Body of pancreas (tissue), 4 donors: ENCODE measurements around the gene CCDC107. TPM values are rescaled to one million over a fixed set of nuclear protein-coding genes. Genes with fewer than 3 reads are reported as not detected.

Experiments used
- ATAC-seq: fragments of 150-250 bp; one replicate; pipeline ENCODE4 v1.9.1; 2016
- DNase-seq, 4 donors: peaks; one replicate each; pipeline ENCODE4 v3.0.0-alpha.2; 2019
- H3K27ac ChIP-seq, 4 donors: fragments of 200-600 bp; sonication (generic); 1 replicate in 3 of 4; 2 replicates in 1 of 4; pipeline versions ENCODE4 v1.5.1 to v1.6.1; 2016 to 2019; ENCODE audit warnings: mild to moderate bottlenecking in 1 of 4, mixed read lengths in 1 of 4, moderate library complexity in 1 of 4
- H3K27me3 ChIP-seq, 2 donors: fragments of 200-600 bp; sonication (generic); one replicate each; pipeline ENCODE4 v1.6.0; 2016; ENCODE audit warnings: mild to moderate bottlenecking in 1 of 2
- H3K36me3 ChIP-seq, 2 donors: fragments of 200-600 bp; sonication (generic); replicated peaks in 1 of 2; 2 replicates each; pipeline ENCODE4 v1.5.1; 2016; ENCODE audit warnings: low read depth in 2 of 2; ENCODE audit not compliant: insufficient read depth in 1 of 2
- H3K4me1 ChIP-seq: fragments of 200-600 bp; sonication (generic); one replicate; pipeline ENCODE4 v1.6.0; 2016
- H3K4me3 ChIP-seq, 2 donors: fragments of 200-600 bp; sonication (generic); 1 replicate in 1 of 2; 2 replicates in 1 of 2; pipeline ENCODE4 v1.5.1; 2016 to 2019
- H3K9me3 ChIP-seq, 3 donors: fragments of 200-600 bp; sonication (generic); 1 replicate in 2 of 3; 2 replicates in 1 of 3; pipeline ENCODE4 v1.5.1; 2016
- POLR2A ChIP-seq, 3 donors: fragments of 450-650 bp; IDR thresholded peaks; one replicate each; pipeline ENCODE4 v1.6.1; 2016; ENCODE audit warnings: antibody characterized with exemption in 3 of 3, mild to moderate bottlenecking in 2 of 3
- WGBS, 2 donors: methylation state at CpG; one replicate each; pipeline ENCODE4 v1.1.5; 2017; 5-methylcytosine and 5-hydroxymethylcytosine counted together
- intact Hi-C: fragments of 100-400 bp; cut with DNase I; formaldehyde crosslinking; loops from one replicate; pipeline ENCODE4 v1.15.1; 2023
- microRNA-seq, 2 donors: library from miRNA; unstranded; fragments of <30 nt; microRNA quantifications; one replicate each; pipeline ENCODE4, GENCODE V29; 2016; ENCODE audit warnings: borderline number of aligned reads in 2 of 2, borderline replicate concordance in 2 of 2
- small RNA-seq: library from RNA; depleted of rRNA; stranded (forward); fragments of <200 nt; gene quantifications from one replicate; pipeline ENCODE3, GENCODE V24; 2016
- total RNA-seq, 2 donors: library from RNA; depleted of rRNA; stranded (reverse); fragments of >200 nt; gene quantifications; one replicate each; pipeline ENCODE4 v1.1.0, GENCODE V29; 2016
- TF ChIP-seq, protein P1 (sequence below), 7 experiments: fragments of 450-650 bp in 4 of 7; fragments of 200-600 bp in 3 of 7; sonication (generic) in 3 of 7; IDR thresholded peaks; one replicate each; pipeline ENCODE4 v1.5.1; 2016 to 2019; ENCODE audit warnings: antibody characterized with exemption in 7 of 7

The CCDC107 gene
- total RNA-seq, 2 donors from 2014 or later, result 15.8 to 42.2 TPM

DNA sequence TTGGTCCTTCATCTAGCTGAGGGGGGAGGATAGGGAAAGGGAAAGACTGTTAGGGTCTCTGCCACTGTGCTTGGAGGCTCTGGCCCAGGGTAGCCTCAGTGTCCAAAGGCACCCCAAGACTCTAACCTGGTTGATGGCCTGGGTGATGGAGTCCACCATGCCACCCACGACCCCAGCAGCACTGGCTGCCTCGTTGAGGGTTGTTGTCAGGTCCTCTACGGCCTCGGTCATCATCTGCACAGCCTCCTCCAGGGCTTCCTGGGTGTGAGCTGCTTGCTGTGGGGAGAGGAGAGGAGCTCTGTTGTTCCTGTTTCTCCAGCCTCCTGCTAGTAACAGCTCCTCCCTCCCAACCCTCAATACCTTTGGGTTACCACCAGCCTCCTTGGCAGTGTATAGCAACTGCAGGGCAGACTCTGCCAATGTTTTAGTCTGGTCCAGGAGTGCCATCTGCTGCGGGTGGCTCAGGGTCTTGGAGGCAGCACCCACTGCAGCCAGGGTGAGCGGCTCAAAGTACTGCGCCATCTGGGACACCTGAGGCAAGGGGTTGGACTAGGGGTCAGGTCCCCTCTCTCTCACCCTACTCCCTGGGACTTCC is 47.8 kb downstream of the CCDC107 start:
- no peaks in the 10 kb centered on the region for H3K9me3 ChIP-seq
- TF ChIP-seq, protein P1, sequence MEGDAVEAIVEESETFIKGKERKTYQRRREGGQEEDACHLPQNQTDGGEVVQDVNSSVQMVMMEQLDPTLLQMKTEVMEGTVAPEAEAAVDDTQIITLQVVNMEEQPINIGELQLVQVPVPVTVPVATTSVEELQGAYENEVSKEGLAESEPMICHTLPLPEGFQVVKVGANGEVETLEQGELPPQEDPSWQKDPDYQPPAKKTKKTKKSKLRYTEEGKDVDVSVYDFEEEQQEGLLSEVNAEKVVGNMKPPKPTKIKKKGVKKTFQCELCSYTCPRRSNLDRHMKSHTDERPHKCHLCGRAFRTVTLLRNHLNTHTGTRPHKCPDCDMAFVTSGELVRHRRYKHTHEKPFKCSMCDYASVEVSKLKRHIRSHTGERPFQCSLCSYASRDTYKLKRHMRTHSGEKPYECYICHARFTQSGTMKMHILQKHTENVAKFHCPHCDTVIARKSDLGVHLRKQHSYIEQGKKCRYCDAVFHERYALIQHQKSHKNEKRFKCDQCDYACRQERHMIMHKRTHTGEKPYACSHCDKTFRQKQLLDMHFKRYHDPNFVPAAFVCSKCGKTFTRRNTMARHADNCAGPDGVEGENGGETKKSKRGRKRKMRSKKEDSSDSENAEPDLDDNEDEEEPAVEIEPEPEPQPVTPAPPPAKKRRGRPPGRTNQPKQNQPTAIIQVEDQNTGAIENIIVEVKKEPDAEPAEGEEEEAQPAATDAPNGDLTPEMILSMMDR (IDR thresholded peaks at IDR 0.05), result no peak
- TF ChIP-seq POLR2A (IDR thresholded peaks at IDR 0.05), result no peak
- H3K4me3 ChIP-seq, result no peak overlapping the region
- H3K36me3 ChIP-seq, result peaks cover 33 to 76% of the 10 kb centered on the region in 2 donors
- DNase-seq, result no peak
- no peaks in the 10 kb centered on the region for H3K27me3 ChIP-seq
- no peak overlapping the region for H3K27ac ChIP-seq
- WGBS, 2 donors, result 85% methylated on average over 7 of the region's 7 CpGs; no CpG with 5 or more reads in 1 of the 2 donors
- intact Hi-C loops, result no loop called here
- ATAC-seq, result no peak
- no peaks in the 10 kb centered on the region for H3K4me1 ChIP-seq

DNA sequence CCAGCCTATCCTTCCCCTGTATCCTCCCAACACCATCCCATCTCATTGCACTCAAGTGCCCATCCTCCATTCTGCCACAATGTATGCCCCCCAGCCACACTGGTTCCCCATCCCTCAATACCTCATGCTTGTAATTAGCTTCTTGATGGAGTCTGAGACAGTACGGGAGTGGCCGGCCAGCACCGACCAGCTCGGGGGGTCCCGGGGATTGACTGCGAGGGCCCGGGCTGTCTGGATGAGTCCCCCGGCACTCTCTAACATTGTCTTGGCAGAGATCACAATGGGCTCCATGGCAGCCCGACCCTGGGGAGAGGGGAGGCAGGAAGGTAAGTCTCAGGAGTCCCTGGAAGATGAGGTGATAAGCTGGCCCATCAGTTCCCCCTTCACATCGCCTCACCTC is 48.9 kb downstream of the CCDC107 start:
- intact Hi-C loops, result no loop called here
- H3K9me3 ChIP-seq, result no peaks in the 10 kb centered on the region
- peaks cover 40 to 79% of the 10 kb centered on the region in 2 donors for H3K36me3 ChIP-seq
- DNase-seq (no peak), ATAC-seq (no peak)
- TF ChIP-seq, protein P1 (IDR thresholded peaks at IDR 0.05), result no peak
- TF ChIP-seq POLR2A (IDR thresholded peaks at IDR 0.05), result no peak
- no peaks in the 10 kb centered on the region for H3K27me3 ChIP-seq
- WGBS, 2 donors, result 92 to 93% methylated on average over 9 to 10 of the region's 10 CpGs
- no peak overlapping the region for H3K4me3 ChIP-seq
- H3K4me1 ChIP-seq, result no peaks in the 10 kb centered on the region
- H3K27ac ChIP-seq, result no peak overlapping the region

DNA sequence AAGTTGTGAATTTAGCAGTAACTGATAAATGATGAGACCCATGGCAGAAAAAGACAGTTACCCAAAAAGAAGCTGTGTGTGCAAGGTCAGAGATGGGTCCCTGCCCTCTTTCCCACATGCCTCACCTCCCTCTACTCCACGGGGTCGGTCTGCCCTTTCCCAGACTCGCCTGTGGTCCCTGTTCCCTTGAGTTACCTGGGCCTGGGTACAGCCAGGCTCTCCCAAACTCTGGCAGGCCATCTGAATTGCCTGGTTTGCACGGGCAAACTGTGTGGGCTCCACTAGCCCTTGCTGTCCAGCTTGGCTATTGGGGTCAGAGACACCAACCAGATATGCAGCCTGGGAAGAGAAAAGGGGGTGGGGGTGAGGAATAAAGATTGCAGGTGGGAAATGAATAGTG is 50.1 kb downstream of the CCDC107 start:
- no peak overlapping the region for H3K4me3 ChIP-seq
- peaks cover 41 to 76% of the 10 kb centered on the region in 2 donors for H3K36me3 ChIP-seq
- WGBS, 2 donors, result 93 to 98% methylated on average over 4 of the region's 4 CpGs
- H3K27me3 ChIP-seq, result no peaks in the 10 kb centered on the region
- ATAC-seq (no peak), DNase-seq (no peak)
- no peak overlapping the region for H3K27ac ChIP-seq
- no peaks in the 10 kb centered on the region for H3K4me1 ChIP-seq
- H3K9me3 ChIP-seq, result no peaks in the 10 kb centered on the region
- TF ChIP-seq, protein P1 (IDR thresholded peaks at IDR 0.05), result no peak
- no peak for TF ChIP-seq POLR2A (IDR thresholded peaks at IDR 0.05)
- intact Hi-C loops, result no loop called here

DNA sequence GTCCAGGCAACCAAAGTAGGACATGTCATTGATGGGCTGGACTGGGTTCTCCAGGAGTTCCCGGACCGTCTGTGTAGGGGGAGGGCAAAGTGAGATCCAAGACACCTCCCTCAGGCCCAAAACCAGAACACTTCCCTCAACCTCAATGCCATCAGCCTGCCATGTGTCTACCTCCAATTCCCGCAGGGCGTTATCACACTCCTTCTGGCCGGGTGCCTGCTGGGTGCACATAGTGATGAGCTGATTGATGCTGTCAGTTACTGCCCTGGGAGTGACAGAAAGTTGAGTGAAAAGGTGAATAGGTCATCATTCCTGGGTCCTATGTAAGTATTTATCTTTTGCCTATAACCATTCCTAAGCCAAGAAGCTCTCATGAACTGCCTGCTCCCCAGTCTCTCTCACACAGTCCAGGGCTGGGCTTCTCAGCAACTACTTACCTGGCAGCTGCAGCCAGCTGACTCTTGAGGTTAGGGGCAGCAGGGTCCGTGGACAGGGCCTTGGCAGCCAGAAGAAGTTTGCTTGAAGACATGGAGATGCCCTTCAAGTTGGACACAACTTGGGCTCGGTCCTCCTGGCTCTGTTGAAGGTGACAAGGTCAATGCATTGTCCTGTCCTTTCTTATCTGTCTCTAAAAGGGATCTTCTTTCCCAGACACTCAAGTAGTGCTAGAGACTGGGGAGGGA is 52.9 kb downstream of the CCDC107 start:
- Histone ChIP-seq H3K4me1 (no peaks in the 10 kb centered on the region), H3K9me3 (no peaks in the 10 kb centered on the region), H3K27me3 (no peaks in the 10 kb centered on the region), H3K36me3 (peaks cover 31 to 74% of the 10 kb centered on the region in 2 donors), H3K27ac (no peak overlapping the region), H3K4me3 (no peak overlapping the region)
- 72 to 76% methylated on average over 7 of the region's 7 CpGs for WGBS, 2 donors
- no peak for ATAC-seq
- no peak for DNase-seq
- TF ChIP-seq, protein P1 (IDR thresholded peaks at IDR 0.05), result no peak
- TF ChIP-seq POLR2A (IDR thresholded peaks at IDR 0.05), result no peak
- intact Hi-C loops, result no loop called here

Small RNA genes within 50 kb of the gene (microRNA-seq; reads per million reads assigned to microRNA genes)
- gene MIR6852, result 0 reads per million in 2 donors

Small RNA genes within 50 kb of the gene (small RNA-seq; reads per million reads assigned to genes)
- not detected for gene RMRP
- gene RN7SL22P, result not detected

Other genes with a start within 250 kb of the CCDC107 start
- 10 to 100 TPM; 16.9 to 27.4 TPM for gene RUSC2, start 168.2 kb upstream of the CCDC107 start, total RNA-seq
- 10 to 100 TPM; 13.0 to 20.1 TPM for gene TESK1, start 53.0 kb upstream of the CCDC107 start, total RNA-seq
- 1 to 10 TPM; 3.3 to 3.9 TPM for gene CD72, start 39.9 kb upstream of the CCDC107 start, total RNA-seq
- under 1 TPM in 1 of 2 donors, not detected in 1; 0.26 TPM for gene SIT1, start 7.4 kb upstream of the CCDC107 start, total RNA-seq
- gene RMRP, start 273 bp upstream of the CCDC107 start, total RNA-seq, result 1,000 to 10,000 TPM in 1 of 2 donors, 100 to 1,000 TPM in 1; 887 to 2,577 TPM
- under 1 TPM in 1 of 2 donors, not detected in 1; 0.26 TPM for gene ARHGEF39, start 6.9 kb downstream of the CCDC107 start, total RNA-seq
- 10 to 100 TPM in 1 of 2 donors, 1 to 10 TPM in 1; 2.6 to 21.8 TPM for gene CA9, start 15.6 kb downstream of the CCDC107 start, total RNA-seq
- 100 to 1,000 TPM in 1 of 2 donors, 10 to 100 TPM in 1; 75.8 to 132 TPM for gene TPM2, start 31.6 kb downstream of the CCDC107 start, total RNA-seq
- gene TLN1, start 73.9 kb downstream of the CCDC107 start, total RNA-seq, result 100 to 1,000 TPM in 1 of 2 donors, 10 to 100 TPM in 1; 93.7 to 130 TPM
- gene CREB3, start 74.4 kb downstream of the CCDC107 start, total RNA-seq, result 10 to 100 TPM; 31.9 to 32.6 TPM
- 100 to 1,000 TPM in 1 of 2 donors, 10 to 100 TPM in 1; 54.2 to 111 TPM for gene GBA2, start 90.9 kb downstream of the CCDC107 start, total RNA-seq
- gene RGP1, start 91.0 kb downstream of the CCDC107 start, total RNA-seq, result 10 to 100 TPM; 15.3 to 18.1 TPM
- gene MSMP, start 96.0 kb downstream of the CCDC107 start, total RNA-seq, result not detected
- 10 to 100 TPM in 1 of 2 donors, 1 to 10 TPM in 1; 5.4 to 20.1 TPM for gene NPR2, start 133.3 kb downstream of the CCDC107 start, total RNA-seq
- gene SPAG8, start 154.0 kb downstream of the CCDC107 start, total RNA-seq, result 1 to 10 TPM in 1 of 2 donors, not detected in 1; 1.6 TPM
- gene HINT2, start 156.8 kb downstream of the CCDC107 start, total RNA-seq, result 10 to 100 TPM; 33.3 to 35.0 TPM
- gene FAM221B, start 170.4 kb downstream of the CCDC107 start, total RNA-seq, result under 1 TPM in 1 of 2 donors, not detected in 1; 0.33 TPM
- gene TMEM8B, start 170.9 kb downstream of the CCDC107 start, total RNA-seq, result 1 to 10 TPM; 7.3 to 7.9 TPM
- gene OR13J1, start 212.1 kb downstream of the CCDC107 start, total RNA-seq, result not detected
- 1 to 10 TPM in 1 of 2 donors, under 1 TPM in 1; 0.99 to 3.4 TPM for gene HRCT1, start 247.9 kb downstream of the CCDC107 start, total RNA-seq